GM21515 (cell line): ENCODE measurements around the gene MLN.

Experiments
- ATAC-seq: cut with Tn5 transposase; IDR thresholded peaks from one replicate; pipeline ENCODE4 v1.9.1; 2021; ENCODE audit not compliant: unreplicated experiment

Gene MLN

DNA sequence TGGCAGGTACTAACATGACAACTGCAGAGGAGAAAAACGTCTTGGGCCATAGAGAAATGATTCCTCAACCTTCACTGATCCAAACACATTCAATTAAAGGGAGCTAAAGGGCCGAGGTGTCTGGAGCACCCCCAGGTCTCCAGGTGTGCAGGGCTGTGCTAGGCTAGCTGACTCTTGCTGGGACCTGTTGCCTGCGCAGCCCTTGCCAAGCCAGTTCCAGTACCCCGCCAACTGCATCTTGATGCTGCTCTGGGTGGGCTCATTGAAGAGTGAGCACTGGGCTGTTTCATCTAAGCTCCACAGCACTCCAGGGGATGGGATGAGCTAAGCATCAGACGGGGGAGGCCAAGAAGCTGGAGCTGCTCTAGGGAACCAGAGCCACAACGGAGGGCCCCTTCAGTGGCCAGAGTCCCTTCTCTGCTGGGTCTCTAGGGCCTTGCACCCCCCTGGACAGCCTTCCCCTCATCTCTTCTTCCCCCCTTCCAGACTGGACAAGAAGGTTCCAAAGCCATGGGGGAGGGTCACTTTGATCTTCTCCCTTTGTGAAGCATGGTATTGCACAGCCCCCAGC lies 30.8 kb downstream of the MLN start:
- ATAC-seq: no peak

DNA sequence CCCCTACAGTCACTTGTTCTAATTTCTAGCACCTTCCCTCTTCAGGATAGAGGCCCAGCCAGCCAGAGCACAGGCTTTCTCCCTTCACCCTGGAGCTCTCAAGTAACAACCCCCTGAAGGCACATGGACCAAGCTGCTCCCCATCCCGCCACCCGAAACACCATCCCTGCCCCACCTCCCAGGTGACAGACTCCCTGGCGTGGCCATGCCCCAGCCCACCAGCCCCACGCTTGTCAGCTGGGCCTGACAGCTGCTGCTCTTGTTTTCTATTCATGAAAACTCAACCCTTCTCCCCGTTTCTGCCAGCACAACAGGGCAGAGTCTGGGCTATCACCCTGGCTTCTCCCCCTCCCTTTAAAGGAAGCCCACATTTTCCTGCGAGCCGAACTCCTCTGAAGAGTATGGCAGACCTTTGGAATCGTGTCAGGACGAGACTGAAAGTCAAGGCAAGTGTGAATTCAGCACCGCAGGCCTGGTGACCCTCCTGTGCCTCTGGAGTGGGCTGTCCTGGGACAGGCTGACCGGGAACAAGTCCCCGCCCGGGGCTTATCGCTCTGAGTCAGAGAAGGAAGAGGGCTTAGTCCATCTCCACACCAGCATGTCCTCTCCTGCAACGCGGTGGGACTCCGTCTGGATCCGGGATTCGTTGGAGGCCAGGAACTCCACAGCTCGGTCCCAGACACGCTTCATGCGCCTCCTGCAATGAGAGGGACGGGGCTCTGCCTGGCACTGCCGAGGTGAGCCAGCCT lies 31.5 kb downstream of the MLN start:
- no peak for ATAC-seq

DNA sequence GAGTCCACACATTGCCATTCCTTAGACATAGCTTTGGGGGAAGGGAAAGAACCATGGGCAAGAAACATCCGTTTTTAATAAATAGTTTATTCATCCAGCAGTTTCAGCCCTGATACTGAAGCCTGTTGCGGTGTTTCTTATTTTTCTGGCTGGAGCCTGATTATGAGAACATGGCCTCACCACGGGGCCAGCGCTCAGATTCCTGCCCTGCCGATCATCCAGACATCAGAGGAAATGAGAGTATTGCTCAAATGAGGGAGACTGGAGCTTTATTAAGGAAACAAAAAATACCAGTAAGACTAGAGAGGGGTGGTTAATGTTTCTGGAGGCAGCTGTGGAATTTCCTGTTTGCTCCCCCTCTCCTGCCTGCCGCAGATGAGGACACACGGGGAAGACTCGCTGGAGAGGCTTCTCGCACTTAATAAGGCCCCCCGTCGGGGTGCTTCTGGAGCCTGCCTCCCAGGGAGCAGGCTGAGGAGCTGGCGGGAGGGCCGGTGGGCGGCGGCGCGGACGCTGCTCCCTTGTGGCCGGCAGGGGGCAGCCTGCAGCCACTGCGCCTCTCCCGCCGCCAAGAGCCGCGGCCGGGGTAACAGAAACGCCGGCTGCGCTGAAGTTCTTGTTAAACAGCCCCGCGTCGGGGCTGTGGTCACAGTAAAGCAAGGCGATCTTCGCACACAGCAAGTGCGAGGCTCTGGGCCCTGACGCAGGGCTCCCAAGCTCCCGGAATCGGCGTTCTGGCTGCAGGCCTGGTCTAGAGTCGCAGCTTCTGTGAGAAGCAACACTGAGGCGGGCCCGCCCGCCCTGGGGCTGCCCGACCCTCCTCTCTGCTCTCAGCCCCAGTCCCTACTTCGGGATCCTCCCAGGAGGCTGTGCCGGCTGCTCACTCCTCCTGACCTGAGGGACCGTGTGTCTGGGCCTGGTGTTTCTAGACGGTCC lies 32.4 kb downstream of the MLN start:
- no peak for ATAC-seq

DNA sequence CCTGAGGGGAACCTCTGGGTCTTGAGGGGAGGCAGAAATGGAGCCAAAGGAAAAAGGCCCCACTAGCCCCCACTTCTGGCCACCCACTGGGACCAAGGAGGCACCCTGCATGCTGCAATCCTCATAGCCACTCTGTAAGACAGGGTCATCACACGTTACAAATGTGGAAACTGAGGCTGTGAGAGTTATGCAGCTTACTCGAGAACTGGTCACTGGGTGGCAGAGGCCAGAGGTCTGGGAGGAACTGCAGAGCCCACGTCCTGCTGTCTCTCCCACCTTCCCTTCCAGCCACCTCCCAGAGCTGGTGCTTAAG lies 33.0 kb downstream of the MLN start:
- no peak for ATAC-seq

DNA sequence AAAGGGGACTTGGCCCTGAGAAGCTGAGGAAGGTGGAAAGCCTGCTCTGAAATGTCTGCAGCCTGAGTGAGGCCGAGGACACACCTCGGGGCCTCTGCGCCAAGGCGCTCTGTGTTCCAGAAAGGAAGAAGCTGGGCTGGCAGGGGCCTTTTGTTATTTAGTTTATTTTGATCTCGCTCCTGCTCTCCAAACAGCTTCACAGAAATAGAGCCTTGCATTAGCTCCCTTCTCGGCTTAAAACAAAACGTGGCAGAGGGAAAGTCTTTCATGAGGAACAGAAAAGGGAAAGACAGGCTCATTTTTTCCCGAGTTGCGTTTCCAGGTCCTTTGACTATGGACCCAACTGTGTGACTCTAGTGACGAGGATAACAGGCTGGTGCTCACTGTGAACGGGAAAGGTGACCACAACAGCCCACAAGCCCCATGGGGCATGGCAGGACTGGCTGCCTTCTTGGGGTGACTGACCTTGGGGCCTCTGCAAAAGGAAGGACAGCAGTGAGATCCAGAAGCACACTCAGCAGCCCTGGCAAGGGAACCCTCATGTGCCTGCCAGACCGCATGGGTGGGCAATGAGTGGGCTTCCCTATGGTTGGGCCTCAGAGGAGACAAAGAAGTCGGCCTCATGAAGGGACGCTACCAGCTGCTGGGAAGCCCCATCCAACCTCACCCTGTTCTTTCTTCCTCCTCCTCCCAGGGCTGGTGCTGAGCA lies 33.5 kb downstream of the MLN start:
- no peak for ATAC-seq

DNA sequence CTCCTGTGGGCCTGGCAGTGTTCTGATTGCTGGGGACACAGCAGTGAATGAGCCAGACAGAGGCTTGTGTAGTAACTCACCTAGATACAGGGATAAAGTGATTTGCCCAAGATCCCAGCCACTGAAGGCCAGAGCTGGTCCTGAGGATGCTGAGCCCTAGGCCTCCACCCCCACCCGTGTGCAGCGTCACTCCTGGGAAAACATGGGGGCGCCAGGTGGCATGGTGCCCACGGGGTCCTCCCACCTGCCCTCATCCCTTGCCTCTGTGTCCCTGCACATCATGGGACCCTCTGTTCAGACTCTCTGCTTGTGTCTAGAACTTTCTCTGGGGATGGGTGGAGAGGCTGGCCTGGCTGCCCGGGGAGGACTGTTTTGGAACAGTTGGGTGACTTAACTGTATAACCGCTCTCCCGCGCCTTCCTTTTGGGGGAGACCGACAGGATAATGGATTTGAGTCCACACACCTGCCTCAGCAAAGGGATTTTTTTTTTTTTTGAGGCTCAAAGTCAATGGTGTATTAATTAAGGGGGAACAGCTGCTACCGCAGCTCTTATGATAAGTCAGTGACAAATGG lies 34.5 kb downstream of the MLN start:
- ATAC-seq: no peak

DNA sequence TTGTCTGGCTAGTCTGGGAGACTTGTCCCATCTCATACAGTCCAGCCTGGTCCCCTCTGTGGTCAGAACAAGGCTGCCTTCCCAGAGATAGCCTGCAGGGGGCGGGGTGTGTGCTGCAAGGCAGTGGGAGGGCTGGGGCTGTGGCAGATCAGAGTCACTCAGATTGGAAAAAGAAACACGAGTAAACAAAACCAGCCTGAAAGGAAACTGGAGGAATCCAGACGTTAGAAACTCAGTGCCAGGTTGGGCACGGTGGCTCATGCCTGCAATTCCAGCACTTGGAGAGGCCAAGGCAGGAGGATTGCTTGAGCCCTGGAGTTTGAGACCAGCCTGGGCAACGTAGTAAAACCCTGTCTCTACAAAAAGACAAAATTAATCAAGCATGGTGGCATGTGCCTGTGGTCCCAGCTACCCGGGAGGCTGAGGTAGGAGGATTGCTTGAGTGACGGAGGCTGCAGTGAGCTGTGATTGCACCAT lies 35.1 kb downstream of the MLN start:
- ATAC-seq: no peak

DNA sequence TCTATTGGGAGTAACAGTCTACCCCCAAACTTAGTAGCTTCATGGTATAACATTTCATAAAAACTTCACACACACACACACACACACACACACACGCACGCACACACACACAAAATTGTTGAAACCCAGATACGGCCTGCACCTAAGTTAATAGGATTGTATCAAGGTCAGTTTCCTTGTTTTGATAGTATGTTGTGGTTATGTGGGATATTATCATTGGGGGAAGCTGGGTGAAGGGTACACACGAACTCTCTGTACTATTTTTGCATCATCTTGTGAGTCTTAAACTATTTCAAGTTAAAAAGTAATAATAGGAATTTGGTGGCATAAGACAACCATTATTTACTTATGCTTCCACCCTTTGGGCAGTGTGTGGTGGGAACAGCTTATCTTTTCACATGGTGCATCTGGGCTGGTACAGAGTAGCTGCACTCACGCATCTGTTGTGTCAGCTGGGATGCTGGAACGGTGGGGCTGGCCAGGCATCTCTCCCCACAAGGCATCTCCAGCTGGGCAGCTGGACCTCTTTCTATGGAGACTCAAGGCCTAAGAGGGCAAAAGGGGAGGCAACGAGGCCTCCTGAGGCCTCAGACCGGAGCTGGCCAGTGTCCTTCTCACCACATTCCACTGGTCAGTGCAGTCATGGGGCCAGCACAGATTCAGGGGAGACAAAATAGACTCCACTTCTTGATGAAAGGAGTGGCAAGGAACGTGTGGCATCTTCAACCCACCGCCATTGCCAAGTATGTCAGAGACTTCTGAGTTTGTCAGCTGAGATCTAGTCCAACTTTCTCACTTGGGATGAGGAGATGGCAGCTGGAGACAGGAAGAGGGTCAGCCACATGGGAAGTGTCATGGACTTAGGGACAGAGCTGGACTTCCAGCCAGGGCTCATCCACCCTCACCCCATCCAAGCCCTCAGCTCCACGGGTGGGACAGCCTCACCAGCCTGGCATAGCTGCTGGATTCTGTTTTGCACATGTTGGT lies 36.6 kb downstream of the MLN start:
- ATAC-seq: no peak

DNA sequence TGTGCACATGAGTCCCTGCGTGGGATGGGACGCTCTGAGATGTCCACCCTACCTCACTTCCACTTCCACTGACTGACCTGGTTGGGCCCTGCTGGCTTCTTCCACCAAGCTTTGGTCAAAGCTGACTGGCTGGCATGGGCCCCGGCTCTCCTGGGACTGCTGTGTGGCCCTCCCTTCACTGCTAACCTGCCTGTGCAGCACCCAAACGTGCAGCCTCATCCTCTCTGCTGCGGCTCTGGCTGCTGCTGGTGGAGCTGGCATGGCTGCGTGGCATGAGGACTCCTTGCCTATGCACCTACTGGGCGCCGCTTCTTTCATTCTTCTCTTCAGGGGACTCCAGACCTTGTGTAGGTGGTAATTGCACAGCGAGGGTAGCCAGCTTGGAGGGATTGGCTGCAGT lies 38.4 kb downstream of the MLN start:
- no peak for ATAC-seq

DNA sequence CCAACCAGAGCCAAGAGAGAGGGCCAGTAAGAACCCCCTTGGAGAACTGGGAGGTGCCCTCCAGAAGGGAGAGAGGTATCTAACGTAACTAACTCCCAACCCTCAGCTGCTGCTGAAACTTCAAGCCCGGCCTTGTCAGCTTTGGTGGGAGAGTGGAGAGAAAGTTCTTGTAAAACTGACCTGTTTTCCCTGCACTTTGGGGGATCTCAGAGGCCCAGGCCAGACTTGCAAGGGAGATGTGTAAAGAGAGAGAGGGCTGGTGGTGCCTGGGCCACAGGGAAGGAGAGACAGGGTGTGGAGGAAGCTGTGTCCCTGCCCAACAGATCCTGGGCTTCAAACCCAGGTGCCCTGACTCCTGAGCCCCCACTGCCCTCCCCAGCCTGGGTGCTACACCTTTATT lies 39.8 kb downstream of the MLN start:
- no peak for ATAC-seq

DNA sequence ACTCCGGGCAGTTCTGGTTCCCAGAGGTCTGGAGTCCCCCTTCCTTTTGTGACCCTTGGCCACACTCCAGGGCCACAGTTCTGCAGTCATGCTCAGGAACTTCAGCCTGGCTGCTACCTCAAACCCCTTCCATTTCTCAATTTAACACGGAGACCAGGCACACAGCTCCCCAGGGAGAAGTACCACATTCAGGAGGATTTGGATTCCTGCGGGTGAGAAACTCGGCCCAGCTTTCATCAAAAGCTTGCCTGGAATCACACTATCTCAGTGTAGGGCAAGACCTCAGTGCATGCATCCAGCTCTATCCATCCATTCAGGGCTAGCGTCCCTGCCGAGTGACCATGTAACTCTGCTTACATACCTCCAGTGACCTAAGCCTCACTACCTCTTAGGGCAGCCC lies 40.3 kb downstream of the MLN start:
- ATAC-seq: no peak

DNA sequence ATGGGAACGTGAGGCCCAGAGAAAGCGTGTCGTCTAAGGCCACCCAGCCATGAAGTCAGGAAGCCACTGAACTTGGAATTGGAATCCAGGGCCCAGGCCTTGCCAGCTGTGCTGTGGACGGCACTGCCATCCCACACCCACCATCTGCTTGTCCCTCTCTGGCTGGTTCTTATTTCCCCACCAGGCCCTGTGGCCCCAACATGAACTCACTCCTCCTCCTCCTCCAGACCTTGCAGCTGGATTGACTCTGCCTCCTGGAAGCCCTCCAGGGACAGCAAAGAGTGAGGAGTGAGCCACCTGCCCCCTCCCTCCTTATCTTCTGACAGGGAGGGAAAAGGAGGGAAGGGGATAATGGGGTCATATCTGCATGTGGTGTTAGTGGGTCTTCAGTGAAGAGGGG lies 41.1 kb downstream of the MLN start:
- no peak for ATAC-seq

DNA sequence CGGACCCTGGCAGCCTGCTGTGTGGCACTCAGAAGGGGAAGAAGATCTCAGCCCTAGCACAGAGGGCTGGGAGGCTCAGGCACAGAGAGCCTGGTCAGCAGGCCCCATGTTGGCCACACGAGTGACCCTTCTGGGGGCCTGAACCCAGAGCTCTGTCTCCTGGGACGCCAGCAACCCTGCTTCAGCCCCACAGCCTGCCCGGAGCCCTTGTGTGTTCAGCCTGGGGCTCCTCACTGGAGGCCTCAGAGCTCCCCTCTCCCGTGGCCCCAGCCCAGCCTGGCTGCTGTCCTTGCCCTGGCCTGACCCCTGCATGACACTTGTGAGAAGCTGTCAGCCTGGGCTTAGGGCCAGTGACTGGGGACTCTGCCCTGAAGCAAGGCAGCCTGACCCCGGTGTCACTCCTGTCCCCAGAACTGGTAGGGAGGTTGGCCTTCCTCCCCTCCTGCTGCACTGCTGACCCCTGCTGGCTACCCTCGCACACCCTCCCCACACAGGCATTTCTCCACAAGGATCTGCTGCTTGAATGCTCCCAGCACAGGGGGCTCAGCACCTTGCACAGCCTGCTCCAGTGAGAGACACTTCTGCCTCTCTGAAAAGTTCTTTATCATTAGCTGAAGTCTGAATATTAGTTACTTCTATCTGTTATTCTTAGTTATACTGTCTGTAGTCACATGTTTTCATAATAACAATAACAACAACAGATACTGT lies 41.7 kb downstream of the MLN start:
- ATAC-seq: no peak

DNA sequence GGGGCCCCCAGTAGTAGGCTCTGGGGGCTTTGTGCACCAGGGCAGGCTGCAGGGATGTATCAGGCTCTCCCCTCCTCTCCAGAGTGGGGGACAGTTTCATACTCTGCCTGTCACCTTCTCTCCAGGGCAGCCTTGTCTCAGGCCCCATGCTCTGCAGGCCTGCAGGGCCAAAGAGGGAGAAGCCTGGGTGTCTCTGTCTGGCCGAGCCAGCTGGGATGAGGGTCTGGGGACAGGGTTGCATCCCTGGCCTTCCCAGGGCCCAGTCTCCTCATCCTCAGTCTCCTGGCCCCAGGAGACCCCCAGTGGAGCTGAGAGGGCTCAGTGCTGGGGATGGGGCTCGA lies 42.3 kb downstream of the MLN start:
- no peak for ATAC-seq

DNA sequence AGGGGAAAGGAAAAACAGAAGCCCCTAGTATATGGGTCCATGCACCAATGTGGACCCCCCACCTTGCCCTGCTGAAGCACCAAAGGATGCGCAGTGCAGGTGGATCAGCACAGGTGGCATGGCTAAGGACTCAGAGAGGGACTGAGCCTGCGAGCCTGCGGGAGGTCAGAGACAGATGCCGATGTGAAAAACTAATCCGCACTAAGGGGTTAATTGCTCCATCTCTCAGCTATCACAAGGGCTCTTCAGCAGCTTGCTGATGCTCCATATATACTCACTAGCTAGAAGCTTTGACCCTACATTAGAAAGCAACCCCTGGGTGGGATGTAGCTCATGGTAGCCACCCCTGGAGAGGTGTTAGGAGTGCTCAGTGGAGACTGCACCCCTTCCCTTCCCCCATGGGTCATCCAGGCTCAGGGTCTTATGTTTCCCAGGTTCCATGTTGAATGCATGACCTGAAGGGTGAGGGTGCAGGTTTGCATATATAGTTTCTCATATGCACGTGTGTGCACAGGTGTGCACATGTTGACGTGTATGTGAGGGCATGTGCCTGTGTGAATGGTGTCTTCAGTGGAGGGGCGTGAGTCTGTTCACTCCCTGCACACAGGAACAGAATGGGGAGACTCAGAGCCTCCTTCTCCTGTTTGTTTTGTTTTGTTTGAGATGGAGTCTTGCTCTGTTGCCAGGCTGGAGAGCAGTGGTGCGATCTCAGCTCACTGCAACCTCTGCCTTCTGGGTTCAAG lies 43.7 kb downstream of the MLN start:
- ATAC-seq: no peak

DNA sequence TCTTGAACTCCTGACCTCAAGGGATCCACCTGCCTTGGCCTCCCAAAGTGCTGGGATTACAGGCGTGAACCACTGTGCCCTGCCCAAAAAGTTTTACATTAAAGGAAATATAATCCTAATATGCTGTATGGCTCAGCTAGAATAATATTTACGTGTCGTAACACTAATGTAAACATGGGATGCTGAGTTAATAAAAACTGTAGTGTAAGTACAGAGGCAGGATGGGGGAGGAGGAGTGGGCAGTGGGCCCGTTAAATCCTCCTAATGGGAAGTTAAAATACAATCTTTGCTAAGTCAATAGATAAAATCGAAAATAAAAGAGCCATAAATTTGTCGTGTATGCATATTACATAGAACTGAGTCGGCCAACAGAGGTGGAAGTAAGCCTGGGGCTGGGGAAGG lies 45.0 kb downstream of the MLN start:
- ATAC-seq: no peak

DNA sequence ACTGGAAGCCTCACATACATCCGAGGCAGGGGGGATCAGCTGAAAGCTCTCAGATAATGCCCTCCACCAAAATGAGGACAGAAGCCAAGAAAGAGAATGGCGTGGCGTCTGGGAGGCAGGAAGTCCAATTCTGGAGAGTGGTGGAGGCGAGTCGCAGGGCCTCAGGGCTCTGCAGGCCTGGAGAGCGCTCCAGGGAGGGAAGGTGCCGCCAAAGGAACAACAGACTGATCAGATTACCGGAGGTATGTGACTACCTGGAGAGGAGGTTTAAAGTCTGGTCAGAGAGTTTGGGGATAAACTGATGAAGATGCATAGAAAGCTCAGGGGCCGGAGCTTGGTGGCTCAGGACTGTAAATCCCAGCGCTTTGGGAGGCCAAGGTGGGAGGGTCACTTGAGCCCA lies 45.9 kb downstream of the MLN start:
- no peak for ATAC-seq

DNA sequence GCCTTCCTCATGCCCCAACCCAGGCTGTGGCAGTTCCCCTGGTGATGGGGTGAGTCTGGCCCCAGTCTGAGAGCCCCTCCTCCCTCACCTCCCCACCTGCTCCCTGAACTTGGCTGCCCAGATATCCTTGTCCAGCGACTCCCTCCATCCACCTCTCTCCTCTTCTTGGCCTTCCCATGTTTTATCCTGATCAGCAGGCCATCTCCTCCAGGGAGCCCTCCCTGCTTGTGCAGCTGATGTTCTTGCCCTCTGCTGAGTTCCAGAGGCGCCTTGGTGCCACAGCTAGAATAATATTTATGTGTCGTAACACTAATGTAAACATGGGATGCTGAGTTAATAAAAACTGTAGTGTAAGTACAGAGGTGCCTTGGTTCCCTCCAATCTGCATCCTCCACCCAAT lies 46.7 kb downstream of the MLN start:
- ATAC-seq: no peak
